ENCODE data around the gene CRK. TPM values are rescaled to one million over a fixed set of nuclear protein-coding genes. Genes with fewer than 3 reads are reported as not detected.

The CRK gene
- total and polyA plus RNA-seq, 12 donors = 22.2 to 47.5 (median 36.0) TPM

- TF ChIP-seq CTCF (IDR thresholded peaks at IDR 0.05) = no peak
- intact Hi-C loops (cut with DNase I) = no loop called here
- ATAC-seq = no peak
- H3K27ac ChIP-seq = no peak overlapping the region
- H3K4me1 ChIP-seq = peaks cover 0 to 11% (median 6%) of the 10 kb centered on the region in 9 donors
- 79 to 81% methylated on average over 32 to 33 of the region's 33 CpGs for WGBS, 2 donors
- H3K27me3 ChIP-seq = peaks cover 0 to 2% (median 0%) of the 10 kb centered on the region in 7 donors
- no peak for DNase-seq
- no peak overlapping the region for H3K4me3 ChIP-seq
- H3K36me3 ChIP-seq = peaks cover 5 to 99% (median 70%) of the 10 kb centered on the region in 9 donors
- no peaks in the 10 kb centered on the region for H3K9me3 ChIP-seq
Observed at GRCh38 chr17:1470071-1470754, 14.2 kb upstream of the CRK start.

- intact Hi-C loops (cut with DNase I) = loop anchor here in 1 of 10 donors (10.0 kb wide), 1 partner anchor 105 kb away; no protein-coding TSS in a partner anchor
- H3K27me3 ChIP-seq = peaks cover 0 to 8% (median 0%) of the 10 kb centered on the region in 7 donors
- ATAC-seq = peak in 7 of 8 donors; percentile 18 to 52 (median 43)
Observed at GRCh38 chr17:1469231-1469852, 13.3 kb upstream of the CRK start.

GRCh38 chr17:1467898-1468492 is 12.0 kb upstream of the CRK start:
- H3K4me1 ChIP-seq = peaks cover 0 to 20% (median under 1%) of the 10 kb centered on the region in 9 donors

More at GRCh38 chr17:1469231-1469852, 13.3 kb upstream of the CRK start:
- peaks cover 5 to 99% (median 70%) of the 10 kb centered on the region in 9 donors for H3K36me3 ChIP-seq
- no peak overlapping the region for H3K27ac ChIP-seq
- WGBS, 2 donors = 65 to 72% methylated on average over 28 of the region's 28 CpGs
- no peak for TF ChIP-seq CTCF (IDR thresholded peaks at IDR 0.05)
- H3K4me3 ChIP-seq = no peak overlapping the region
- no peaks in the 10 kb centered on the region for H3K9me3 ChIP-seq
- DNase-seq = no peak
- peaks cover 0 to 7% (median 0%) of the 10 kb centered on the region in 9 donors for H3K4me1 ChIP-seq

More at GRCh38 chr17:1467898-1468492, 12.0 kb upstream of the CRK start:
- Histone ChIP-seq H3K27me3 (peaks cover 0 to 8% (median 0%) of the 10 kb centered on the region in 7 donors), H3K27ac (no peak overlapping the region), H3K36me3 (peaks cover 5 to 96% (median 70%) of the 10 kb centered on the region in 9 donors), H3K9me3 (no peaks in the 10 kb centered on the region), H3K4me3 (no peak overlapping the region)
- no peak for DNase-seq
- no peak for TF ChIP-seq CTCF (IDR thresholded peaks at IDR 0.05)
- ATAC-seq = no peak
- intact Hi-C loops (cut with DNase I) = loop anchor here in 1 of 10 donors (10.0 kb wide), 1 partner anchor 103 kb away; no protein-coding TSS in a partner anchor
- 79 to 80% methylated on average over 21 of the region's 21 CpGs for WGBS, 2 donors
